ENCODE measurements around the gene GALNT10.
"Not testable (repeated sequence)": the region's sequence is repeated elsewhere in the genome, so short reads cannot be mapped to it uniquely, and the experiment has no call there.

GALNT10 gene, protein sequence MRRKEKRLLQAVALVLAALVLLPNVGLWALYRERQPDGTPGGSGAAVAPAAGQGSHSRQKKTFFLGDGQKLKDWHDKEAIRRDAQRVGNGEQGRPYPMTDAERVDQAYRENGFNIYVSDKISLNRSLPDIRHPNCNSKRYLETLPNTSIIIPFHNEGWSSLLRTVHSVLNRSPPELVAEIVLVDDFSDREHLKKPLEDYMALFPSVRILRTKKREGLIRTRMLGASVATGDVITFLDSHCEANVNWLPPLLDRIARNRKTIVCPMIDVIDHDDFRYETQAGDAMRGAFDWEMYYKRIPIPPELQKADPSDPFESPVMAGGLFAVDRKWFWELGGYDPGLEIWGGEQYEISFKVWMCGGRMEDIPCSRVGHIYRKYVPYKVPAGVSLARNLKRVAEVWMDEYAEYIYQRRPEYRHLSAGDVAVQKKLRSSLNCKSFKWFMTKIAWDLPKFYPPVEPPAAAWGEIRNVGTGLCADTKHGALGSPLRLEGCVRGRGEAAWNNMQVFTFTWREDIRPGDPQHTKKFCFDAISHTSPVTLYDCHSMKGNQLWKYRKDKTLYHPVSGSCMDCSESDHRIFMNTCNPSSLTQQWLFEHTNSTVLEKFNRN

DNA sequence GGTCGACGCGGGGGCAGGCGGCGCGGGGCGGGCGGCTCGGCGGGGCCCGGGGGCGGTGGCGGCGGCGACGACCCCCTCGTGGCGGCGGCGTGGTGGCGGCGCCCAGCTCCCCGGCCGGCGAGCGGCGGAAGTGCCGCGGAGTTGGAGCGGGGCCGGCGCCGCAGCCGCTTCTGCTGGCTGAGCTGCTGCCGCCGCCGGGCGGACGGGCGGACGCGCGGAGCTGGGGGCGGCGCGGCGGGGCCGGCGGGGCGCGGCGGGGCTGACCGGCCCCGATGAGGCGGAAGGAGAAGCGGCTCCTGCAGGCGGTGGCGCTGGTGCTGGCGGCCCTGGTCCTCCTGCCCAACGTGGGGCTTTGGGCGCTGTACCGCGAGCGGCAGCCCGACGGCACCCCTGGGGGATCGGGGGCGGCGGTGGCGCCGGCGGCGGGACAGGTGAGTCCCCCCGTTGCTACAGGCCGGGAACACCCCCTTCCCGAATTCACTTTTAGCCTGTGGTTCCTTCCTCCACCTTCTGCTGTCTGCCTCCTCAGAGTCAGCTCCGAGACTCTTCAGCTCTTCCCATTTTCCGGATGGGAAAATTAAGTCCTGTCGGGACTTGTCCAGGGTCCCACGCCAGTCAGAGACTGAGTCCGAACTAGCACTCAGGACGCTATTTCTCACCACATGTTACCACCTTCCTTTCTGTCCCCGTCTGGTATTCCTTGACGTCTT is at the start of gene GALNT10:
Gene GALNT10 (plus strand): TSS at position 139 of the 710 bp plus-strand sequence. CDS start 134 bp downstream, at position 273.
- TF ChIP-seq, protein P1, sequence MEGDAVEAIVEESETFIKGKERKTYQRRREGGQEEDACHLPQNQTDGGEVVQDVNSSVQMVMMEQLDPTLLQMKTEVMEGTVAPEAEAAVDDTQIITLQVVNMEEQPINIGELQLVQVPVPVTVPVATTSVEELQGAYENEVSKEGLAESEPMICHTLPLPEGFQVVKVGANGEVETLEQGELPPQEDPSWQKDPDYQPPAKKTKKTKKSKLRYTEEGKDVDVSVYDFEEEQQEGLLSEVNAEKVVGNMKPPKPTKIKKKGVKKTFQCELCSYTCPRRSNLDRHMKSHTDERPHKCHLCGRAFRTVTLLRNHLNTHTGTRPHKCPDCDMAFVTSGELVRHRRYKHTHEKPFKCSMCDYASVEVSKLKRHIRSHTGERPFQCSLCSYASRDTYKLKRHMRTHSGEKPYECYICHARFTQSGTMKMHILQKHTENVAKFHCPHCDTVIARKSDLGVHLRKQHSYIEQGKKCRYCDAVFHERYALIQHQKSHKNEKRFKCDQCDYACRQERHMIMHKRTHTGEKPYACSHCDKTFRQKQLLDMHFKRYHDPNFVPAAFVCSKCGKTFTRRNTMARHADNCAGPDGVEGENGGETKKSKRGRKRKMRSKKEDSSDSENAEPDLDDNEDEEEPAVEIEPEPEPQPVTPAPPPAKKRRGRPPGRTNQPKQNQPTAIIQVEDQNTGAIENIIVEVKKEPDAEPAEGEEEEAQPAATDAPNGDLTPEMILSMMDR (IDR thresholded peaks at IDR 0.05; ENCODE audit: low read depth, low read length): no peak

DNA sequence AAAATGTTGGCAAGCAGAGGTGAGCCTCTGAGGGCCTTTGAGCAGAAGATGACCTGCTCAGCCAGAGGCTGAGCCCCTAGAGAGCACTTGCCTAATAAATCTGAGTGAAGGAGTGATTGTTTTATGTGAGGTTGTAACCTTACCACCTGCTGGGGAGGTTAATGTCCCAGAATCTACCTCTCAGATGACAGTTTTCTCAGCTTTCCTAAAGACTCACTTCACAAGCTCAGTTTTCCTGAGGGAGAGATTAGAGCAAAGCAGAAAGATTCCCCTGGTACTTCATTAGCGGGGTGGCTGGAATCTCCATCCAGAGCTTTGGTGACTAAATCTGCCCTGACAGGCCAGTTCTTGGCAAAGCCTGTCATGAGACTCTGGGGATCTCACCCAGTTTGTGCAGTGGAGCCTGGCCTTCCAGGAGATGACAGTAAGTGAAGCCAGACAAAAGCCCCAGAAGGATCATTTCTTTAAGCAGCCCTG is 48.8 kb upstream of the GALNT10 start:
- TF ChIP-seq, protein P1 (IDR thresholded peaks at IDR 0.05; ENCODE audit: low read depth, low read length): no peak
- H3K4me3 ChIP-seq (ENCODE audit: low read depth, low read length): no peak overlapping the region

More for the DNA sequence above, at the start of gene GALNT10:
- H3K4me3 ChIP-seq (ENCODE audit: low read depth, low read length): peak within 1 kb of the TSS; percentile 93

DNA sequence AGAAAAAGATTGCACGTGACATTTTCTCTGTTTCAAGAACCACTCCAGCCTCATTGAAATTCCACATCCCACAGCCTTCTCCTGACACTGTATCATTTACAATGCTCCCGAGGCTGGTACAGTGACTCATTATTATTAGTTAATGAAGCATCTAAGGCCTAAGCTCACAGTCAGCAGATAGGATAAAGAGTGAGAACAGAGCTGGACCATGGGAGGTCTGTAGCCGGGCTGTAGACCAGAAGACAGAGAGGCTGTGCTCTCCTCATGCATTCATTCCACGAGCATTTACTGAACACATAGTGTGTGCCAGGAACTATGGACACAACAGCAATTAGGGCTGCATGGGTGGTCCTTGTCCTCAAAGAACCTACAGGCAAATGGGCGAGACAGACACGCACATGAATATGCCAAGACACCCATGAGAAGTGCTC is 47.3 kb upstream of the GALNT10 start:
- TF ChIP-seq, protein P1 (IDR thresholded peaks at IDR 0.05; ENCODE audit: low read depth, low read length): no peak
- no peak overlapping the region for H3K4me3 ChIP-seq (ENCODE audit: low read depth, low read length)

DNA sequence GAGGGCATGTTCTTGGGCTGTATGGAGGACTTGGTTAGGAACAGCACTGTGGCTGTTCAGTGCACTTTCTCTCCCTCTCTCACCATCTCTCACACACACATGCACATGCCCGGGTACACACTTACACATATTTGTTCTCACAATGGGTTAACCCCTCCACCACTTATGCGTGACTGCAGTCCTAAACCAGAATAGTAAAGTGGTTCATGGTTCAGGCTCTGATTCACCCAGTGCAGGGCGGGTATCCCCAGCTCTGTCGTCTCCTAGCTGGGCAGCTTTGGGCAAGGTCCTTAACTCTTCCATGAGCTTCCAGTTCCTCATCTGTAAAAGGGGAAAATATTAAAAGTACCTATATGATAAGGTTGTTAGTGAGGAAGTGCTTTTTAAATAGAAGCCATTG is 45.3 kb upstream of the GALNT10 start:
- TF ChIP-seq, protein P1 (IDR thresholded peaks at IDR 0.05; ENCODE audit: low read depth, low read length): no peak
- H3K4me3 ChIP-seq (ENCODE audit: low read depth, low read length): no peak overlapping the region

DNA sequence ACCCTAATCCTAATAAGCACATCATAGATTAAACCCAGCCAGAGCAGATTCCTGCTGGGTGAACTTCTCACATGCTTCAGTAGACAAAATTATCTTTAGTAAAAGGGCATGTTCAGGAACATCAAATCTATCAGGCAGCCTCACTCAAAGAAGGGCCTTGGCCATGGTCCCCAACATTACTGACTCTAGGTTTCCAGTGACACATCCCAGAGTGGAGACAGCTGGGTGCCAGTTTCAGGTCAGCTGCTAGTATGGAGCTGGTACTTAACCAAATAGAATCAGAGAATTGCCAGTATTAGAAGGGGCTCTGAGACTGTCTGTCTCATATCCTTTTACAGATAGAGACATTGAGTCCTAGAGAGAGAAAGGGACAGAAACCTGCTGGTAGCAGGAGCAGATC is 44.1 kb upstream of the GALNT10 start:
- H3K4me3 ChIP-seq (ENCODE audit: low read depth, low read length): no peak overlapping the region
- TF ChIP-seq, protein P1 (IDR thresholded peaks at IDR 0.05; ENCODE audit: low read depth, low read length): no peak

DNA sequence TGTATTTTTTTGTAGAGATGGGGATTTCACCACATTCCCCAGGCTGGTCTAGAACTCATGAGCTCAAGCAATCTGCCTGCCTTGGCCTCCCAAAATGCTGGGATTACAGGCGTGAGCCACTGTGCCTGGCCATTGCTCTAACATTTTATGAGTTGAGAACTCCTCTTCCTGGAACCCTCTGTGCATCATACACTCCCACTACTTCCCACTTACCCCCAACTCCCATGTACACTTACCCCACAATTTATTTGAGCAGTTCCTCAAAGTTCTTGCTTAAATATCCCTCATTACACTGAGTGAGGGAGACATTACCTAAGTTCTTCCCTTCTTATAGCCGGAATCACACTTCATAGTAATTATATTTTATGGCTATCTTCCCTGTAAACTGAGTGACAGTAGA is 42.9 kb upstream of the GALNT10 start:
- no peak overlapping the region for H3K4me3 ChIP-seq (ENCODE audit: low read depth, low read length)
- TF ChIP-seq, protein P1 (IDR thresholded peaks at IDR 0.05; ENCODE audit: low read depth, low read length): no peak

DNA sequence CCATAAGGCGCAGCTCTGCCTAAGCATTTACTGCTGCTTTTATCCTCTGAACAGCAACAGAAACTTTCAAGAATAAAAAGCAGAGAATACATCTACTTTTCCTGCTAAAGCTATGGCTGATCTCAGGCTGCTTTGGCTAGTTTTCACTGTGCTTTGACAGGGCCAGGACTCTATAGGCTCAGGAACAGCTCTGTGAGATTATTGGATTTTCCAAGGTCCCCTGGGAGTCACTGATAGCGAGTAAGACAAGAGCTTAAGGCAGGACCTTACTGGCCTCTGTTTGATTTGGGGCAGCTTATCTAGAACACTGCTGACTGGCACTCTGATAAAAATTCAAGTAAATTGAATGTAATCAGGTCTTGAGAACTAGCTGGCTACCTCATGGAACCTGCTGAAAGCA is 40.1 kb upstream of the GALNT10 start:
- not testable (repeated sequence) for H3K4me3 ChIP-seq (ENCODE audit: low read depth, low read length)

Measured in WI38 (cell line).